Measurements from ENCODE around the gene ANKS1A. TPM values are rescaled to one million over a fixed set of nuclear protein-coding genes. Genes with fewer than 3 reads are reported as not detected.
"Not testable (repeated sequence)": the region's sequence is repeated elsewhere in the genome, so short reads cannot be mapped to it uniquely, and the experiment has no call there.

The ANKS1A gene
- total RNA-seq (10 to 100 TPM; 95.9 to 96.9 TPM), polyA plus RNA-seq (ENCODE audit: insufficient read depth, low read depth, low replicate concordance) (44.2 TPM)
- long read RNA-seq, donor 1, result 0 reads
- long read RNA-seq, donor 2, result 0 reads

DNA sequence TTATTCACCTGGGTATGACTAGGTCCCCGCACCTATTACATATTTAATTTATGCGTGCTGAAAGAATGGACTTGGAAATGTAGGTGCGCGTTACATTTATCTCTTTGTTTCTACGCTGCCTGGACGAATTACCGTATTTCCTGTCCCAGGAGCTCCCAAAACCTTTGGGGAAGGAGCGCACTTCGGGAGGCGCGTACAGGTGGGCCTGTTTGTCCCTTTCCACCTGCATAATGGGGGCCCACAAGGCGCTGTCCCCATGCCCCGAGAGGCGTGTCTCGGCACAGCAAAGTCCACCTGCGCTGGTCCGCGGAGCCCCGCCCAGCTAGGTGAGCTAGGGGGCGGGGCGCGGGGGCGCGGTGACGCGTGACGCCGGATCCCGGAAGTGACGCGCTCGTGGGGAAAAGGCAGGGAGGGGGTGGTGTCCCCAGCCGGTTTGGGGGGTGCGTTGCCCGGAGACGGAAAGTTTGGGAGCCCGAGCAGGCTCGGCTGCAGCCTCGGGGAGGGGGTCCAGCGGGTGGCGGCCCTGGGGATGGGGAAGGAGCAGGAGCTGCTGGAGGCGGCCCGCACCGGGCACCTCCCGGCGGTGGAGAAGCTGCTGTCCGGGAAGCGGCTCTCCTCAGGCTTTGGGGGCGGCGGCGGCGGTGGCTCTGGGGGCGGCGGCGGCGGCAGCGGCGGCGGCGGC lies at the start of gene ANKS1A:
TSS of gene ANKS1A (plus strand) at position 382 of the 682 bp plus-strand sequence. CDS start at position 530, 148 bp downstream.
- TF ChIP-seq POLR2A (IDR thresholded peaks at IDR 0.05), result peak; percentile 35
- TF ChIP-seq, protein P1, sequence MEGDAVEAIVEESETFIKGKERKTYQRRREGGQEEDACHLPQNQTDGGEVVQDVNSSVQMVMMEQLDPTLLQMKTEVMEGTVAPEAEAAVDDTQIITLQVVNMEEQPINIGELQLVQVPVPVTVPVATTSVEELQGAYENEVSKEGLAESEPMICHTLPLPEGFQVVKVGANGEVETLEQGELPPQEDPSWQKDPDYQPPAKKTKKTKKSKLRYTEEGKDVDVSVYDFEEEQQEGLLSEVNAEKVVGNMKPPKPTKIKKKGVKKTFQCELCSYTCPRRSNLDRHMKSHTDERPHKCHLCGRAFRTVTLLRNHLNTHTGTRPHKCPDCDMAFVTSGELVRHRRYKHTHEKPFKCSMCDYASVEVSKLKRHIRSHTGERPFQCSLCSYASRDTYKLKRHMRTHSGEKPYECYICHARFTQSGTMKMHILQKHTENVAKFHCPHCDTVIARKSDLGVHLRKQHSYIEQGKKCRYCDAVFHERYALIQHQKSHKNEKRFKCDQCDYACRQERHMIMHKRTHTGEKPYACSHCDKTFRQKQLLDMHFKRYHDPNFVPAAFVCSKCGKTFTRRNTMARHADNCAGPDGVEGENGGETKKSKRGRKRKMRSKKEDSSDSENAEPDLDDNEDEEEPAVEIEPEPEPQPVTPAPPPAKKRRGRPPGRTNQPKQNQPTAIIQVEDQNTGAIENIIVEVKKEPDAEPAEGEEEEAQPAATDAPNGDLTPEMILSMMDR (IDR thresholded peaks at IDR 0.05), result no peak
- no peaks in the 10 kb centered on the region for H3K36me3 ChIP-seq (ENCODE audit: low read depth, missing control alignments)
- intact Hi-C loops (cut with DNase I; ENCODE audit: low total_unique reads), result no loop called here
- H3K4me1 ChIP-seq, result peaks cover 3% of the 10 kb centered on the region
- peak within 1 kb of the TSS; percentile 73 to 87 for H3K27ac ChIP-seq
- no peaks in the 10 kb centered on the region for H3K9me3 ChIP-seq
- H3K27me3 ChIP-seq, result no peaks in the 10 kb centered on the region
- peak within 1 kb of the TSS; percentile 88 to 91 for H3K4me3 ChIP-seq
- DNase-seq, result peak; percentile 94
- WGBS, 2 donors, result 1 to 2% methylated on average over 19 to 60 of the region's 60 CpGs

DNA sequence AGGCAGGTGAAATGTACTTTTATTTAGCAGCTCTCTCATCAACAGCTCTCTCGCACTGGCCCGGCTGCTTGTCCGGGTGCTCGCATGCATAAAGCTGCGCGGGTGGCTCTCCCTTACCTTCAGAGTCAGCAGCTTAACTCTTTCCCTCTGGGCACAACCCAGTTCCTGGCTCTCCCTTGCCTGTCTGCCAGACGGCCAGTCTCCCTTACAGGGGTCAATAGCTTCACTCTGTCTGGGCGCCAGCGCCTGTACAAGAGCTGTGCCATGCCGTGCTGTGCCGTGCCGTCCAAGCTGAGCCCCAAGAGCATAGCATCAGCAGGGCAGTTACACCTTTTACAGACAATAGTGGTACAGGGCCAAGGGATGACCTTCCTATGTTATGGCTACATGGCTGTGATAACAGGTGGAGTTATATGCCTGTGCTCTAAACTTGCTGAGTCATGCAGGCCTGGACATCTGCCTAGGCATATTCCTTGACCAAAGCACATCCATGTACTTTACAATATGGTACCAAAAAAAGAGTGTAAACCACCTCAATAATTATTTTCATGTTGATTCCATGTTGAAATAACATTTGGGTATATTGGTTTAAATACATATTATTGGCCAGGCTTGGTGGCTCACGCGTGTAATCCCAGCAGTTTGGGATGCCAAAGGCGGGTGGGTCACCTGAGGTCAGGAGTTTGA lies 49.2 kb upstream of the ANKS1A start:
- WGBS, 2 donors, result 96 to 98% methylated on average over 15 of the region's 15 CpGs
- Histone ChIP-seq H3K27me3 (no peaks in the 10 kb centered on the region), H3K4me1 (no peaks in the 10 kb centered on the region), H3K36me3 (ENCODE audit: low read depth, missing control alignments) (no peaks in the 10 kb centered on the region), H3K9me3 (no peaks in the 10 kb centered on the region), H3K4me3 (no peak overlapping the region), H3K27ac (no peak overlapping the region)
- DNase-seq, result no peak
- intact Hi-C loops (cut with DNase I; ENCODE audit: low total_unique reads), result no loop called here
- TF ChIP-seq, protein P1 (IDR thresholded peaks at IDR 0.05), result no peak
- TF ChIP-seq POLR2A (IDR thresholded peaks at IDR 0.05), result no peak

- DNase-seq; H3K27ac ChIP-seq; H3K9me3 ChIP-seq; H3K27me3 ChIP-seq; intact Hi-C loops (cut with DNase I; ENCODE audit: low total_unique reads); H3K4me1 ChIP-seq; H3K4me3 ChIP-seq; H3K36me3 ChIP-seq (ENCODE audit: low read depth, missing control alignments): not testable (repeated sequence)
- 96 to 98% methylated on average over 6 of the region's 6 CpGs for WGBS, 2 donors
These were observed 40.0 kb upstream of the ANKS1A start for GRCh38 chr6:34849066-34849465.

GRCh38 chr6:34851361-34851760 lies 37.7 kb upstream of the ANKS1A start:
- H3K36me3 ChIP-seq (ENCODE audit: low read depth, missing control alignments), result no peaks in the 10 kb centered on the region
- H3K27me3 ChIP-seq, result no peaks in the 10 kb centered on the region
- H3K4me1 ChIP-seq, result no peaks in the 10 kb centered on the region
- no peak overlapping the region for H3K27ac ChIP-seq
- 100% methylated on average over 1 of the region's 1 CpG for WGBS, 2 donors
- H3K4me3 ChIP-seq, result no peak overlapping the region
- TF ChIP-seq, protein P1 (IDR thresholded peaks at IDR 0.05), result no peak
- no peak for TF ChIP-seq POLR2A (IDR thresholded peaks at IDR 0.05)
- DNase-seq, result no peak
- no peaks in the 10 kb centered on the region for H3K9me3 ChIP-seq
- intact Hi-C loops (cut with DNase I; ENCODE audit: low total_unique reads), result no loop called here

DNA sequence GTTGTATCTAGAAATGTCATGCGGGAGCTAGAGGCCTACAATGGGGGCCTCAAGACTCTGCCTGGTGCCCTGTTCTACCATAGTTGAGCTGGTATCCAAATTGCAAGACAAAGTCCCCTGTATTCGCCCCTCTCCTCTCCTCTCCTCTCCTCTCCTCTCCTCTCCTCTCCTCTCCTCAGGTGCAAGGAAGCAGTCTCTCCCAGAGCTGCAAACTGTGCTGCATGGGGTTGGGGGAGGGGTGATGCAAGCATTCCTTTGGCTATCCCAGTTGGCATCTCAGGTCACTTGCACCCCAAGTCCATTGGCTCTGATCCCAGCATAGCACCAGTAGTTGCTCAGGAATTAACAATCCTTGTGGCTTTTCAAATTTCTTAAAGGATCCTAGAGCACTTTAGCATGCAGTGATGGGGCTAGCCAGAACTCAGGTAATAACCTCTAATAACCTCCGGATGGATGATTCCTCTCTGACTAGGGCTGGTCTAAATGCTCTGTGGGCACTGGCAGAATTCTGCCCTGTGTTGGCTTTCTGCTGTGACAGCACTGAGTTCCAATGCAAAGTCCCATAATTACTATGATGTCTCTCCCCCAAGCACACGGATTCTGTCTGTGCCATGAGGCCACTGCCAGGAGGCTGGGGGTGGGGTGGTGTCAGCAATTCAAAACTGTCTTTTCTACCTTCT lies 36.5 kb upstream of the ANKS1A start:
- H3K9me3 ChIP-seq, result no peaks in the 10 kb centered on the region
- intact Hi-C loops (cut with DNase I; ENCODE audit: low total_unique reads), result no loop called here
- DNase-seq, result no peak
- H3K27me3 ChIP-seq, result no peaks in the 10 kb centered on the region
- TF ChIP-seq POLR2A (IDR thresholded peaks at IDR 0.05), result no peak
- TF ChIP-seq, protein P1 (IDR thresholded peaks at IDR 0.05), result no peak
- WGBS, 2 donors, result 90 to 97% methylated on average over 4 of the region's 4 CpGs
- no peaks in the 10 kb centered on the region for H3K36me3 ChIP-seq (ENCODE audit: low read depth, missing control alignments)
- H3K27ac ChIP-seq, result no peak overlapping the region
- H3K4me3 ChIP-seq, result no peak overlapping the region
- H3K4me1 ChIP-seq, result no peaks in the 10 kb centered on the region

Data from testis (tissue), 5 donors.